Astrocyte of the spinal cord (primary cell): ENCODE measurements around the gene ANKRD33B.
A peak's percentile ranks its signal among the peaks of the same experiment; 100 is the strongest.

Experiments used
- DNase-seq: peaks from one replicate; pipeline ENCODE4 v3.0.0; 2011; ENCODE audit warnings: low read depth, low spot score
- H3K4me3 ChIP-seq: 2 replicates; pipeline ENCODE4 v1.5.1; 2011; ENCODE audit warnings: low read depth, mild to moderate bottlenecking, low read length, moderate library complexity
- CTCF ChIP-seq: IDR thresholded peaks from 2 replicates; pipeline ENCODE4 v1.5.1; 2012; ENCODE audit warnings: low read depth, mild to moderate bottlenecking, low read length, inconsistent platforms
- in situ Hi-C: cut with HindIII; loops from 2 replicates; pipeline ENCODE4 v1.10.0; 2017; ENCODE audit warnings: low sequenced_read_pairs

The ANKRD33B gene

DNA sequence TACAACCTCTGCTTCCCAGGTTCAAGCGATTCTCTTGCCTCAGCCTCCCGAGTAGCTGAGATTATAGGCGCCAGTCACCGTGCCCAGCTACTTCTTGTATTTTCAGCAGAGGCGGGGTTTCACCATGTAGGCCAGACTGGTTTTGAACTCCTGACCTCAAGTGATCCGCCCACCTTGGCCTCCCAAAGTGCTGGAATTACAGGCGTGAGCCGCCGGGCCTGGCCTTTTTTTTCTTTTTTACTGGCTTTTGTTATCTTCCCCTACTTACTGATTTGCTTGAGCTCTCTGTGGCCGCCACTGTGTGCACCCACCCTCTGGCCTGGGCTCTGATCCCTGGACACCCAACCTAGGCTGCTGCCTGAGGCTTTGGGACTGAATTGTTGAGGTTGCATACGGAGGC is 60.3 kb downstream of the ANKRD33B start:
- DNase-seq = no peak
- H3K4me3 ChIP-seq = no peak overlapping the region
- no peak for TF ChIP-seq CTCF
- in situ Hi-C loops = no loop called here

DNA sequence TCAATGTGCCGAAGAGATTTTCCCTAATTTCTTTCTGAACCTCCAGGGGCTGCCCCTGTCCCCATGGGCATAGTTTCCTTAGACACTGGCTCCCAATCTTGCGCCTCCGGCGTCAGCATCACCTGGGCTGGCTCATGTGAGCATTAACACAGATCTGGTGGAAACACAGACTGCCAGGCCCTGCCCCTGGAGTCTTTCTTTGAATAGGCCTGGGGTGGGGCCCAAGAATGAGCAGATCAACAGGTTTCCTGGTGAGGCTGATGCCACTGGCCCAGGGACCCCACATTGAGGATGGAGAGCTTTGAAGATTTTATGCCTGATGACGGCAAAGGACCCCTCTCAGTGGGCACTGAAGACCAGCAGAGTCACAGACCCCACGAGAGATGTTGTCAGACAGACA is 60.8 kb downstream of the ANKRD33B start:
- no peak for TF ChIP-seq CTCF
- in situ Hi-C loops = no loop called here
- no peak overlapping the region for H3K4me3 ChIP-seq
- no peak for DNase-seq

DNA sequence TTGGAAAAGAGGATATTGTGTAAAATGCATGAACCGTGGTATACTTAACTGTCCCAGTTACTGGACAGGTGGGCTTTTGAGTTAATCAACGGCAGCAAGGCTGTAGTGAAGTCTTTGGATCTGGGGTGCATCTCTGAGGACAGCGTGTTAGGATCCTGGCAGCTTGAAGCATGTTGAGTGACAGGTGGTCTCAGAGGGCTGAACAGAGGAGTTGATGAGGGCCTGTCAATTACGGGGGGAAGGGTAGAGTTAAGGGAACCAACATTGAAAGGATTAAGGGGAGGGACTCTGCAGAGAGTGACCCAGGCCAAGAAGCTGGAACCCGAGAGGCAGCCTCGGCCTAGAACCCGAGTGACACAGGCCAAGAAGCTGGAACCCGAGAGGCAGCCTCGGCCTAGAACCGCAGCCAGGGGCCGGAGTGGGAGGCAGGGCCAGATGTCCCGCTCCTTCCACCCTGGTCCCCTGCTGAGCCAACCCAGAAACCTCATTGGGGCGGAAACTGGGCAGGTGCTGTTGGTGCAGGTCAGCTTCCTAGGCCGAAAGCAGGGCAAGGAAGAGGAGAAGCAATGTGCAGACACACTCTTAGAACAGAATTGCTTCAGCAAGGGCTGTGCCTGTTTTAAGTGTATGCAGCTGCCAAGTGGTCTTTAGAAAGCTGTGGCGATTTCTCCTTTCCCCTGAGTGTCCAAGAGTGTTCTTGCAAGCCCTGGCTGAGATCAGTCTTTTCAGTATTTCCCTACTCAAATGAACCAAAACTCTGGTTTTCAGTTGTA is 62.0 kb downstream of the ANKRD33B start:
- no peak for TF ChIP-seq CTCF
- in situ Hi-C loops = no loop called here
- H3K4me3 ChIP-seq = no peak overlapping the region
- DNase-seq = no peak

- no peak overlapping the region for H3K4me3 ChIP-seq
- no peak for DNase-seq
- in situ Hi-C loops = no loop called here
- TF ChIP-seq CTCF = no peak
These were observed 62.7 kb downstream of the ANKRD33B start for GRCh38 chr5:10626473-10627013.

- in situ Hi-C loops = no loop called here
- DNase-seq = no peak
- H3K4me3 ChIP-seq = peak overlapping the region; percentile 28
- no peak for TF ChIP-seq CTCF
These were observed 63.4 kb downstream of the ANKRD33B start for GRCh38 chr5:10627160-10627701.

- no peak overlapping the region for H3K4me3 ChIP-seq
These were observed 64.7 kb downstream of the ANKRD33B start for GRCh38 chr5:10628601-10629000.

More at GRCh38 chr5:10628601-10629000, 64.7 kb downstream of the ANKRD33B start:
- in situ Hi-C loops = no loop called here
- TF ChIP-seq CTCF = no peak
- no peak for DNase-seq
